Transverse colon (tissue), 4 donors: ENCODE results near the gene ZFAND3. TPM values are rescaled to one million over a fixed set of nuclear protein-coding genes. Genes with fewer than 3 reads are reported as not detected.

Experiments
- DNase-seq: peaks from one replicate; pipeline ENCODE4 v3.0.0-alpha.2; 2019
- H3K27ac ChIP-seq, 4 donors: fragments of 200-600 bp; sonication (generic); 2 replicates each; pipeline ENCODE4 v1.5.1; 2016 to 2018; ENCODE audit warnings: inconsistent platforms in 4 of 4
- H3K27me3 ChIP-seq: fragments of 200-600 bp; sonication (generic); 2 replicates; pipeline ENCODE4 v1.5.1; 2017; ENCODE audit warnings: inconsistent platforms
- H3K36me3 ChIP-seq, 4 donors: fragments of 200-600 bp; sonication (generic); 2 replicates each; pipeline ENCODE4 v1.5.1; 2017 to 2019; ENCODE audit warnings: inconsistent platforms in 4 of 4
- H3K4me1 ChIP-seq, 4 donors: fragments of 200-600 bp; sonication (generic); 2 replicates each; pipeline ENCODE4 v1.5.1; 2017 to 2020; ENCODE audit warnings: inconsistent platforms in 4 of 4
- H3K4me3 ChIP-seq, 4 donors: fragments of 200-600 bp; sonication (generic); 1 replicate in 1 of 4; 2 replicates in 3 of 4; pipeline versions ENCODE4 v1.5.1 to v1.6.1; 2017 to 2019; ENCODE audit warnings: inconsistent platforms in 4 of 4
- H3K9me3 ChIP-seq, 2 donors: fragments of 200-600 bp; sonication (generic); 2 replicates each; pipeline ENCODE4 v1.5.1; 2017 to 2019; ENCODE audit warnings: inconsistent platforms in 2 of 2
- CTCF ChIP-seq, 5 experiments: fragments of 200-600 bp in 3 of 5; fragments of 450-650 bp in 2 of 5; sonication (generic) in 3 of 5; IDR thresholded peaks; 1 replicate in 2 of 5; 2 replicates in 3 of 5; pipeline ENCODE4 v1.5.1; 2016 to 2017; ENCODE audit warnings: antibody characterized with exemption in 5 of 5, inconsistent platforms in 3 of 5, mild to moderate bottlenecking in 2 of 5, moderate library complexity in 1 of 5
- EP300 ChIP-seq: sonication (generic); formaldehyde crosslinking; IDR thresholded peaks from one replicate; pipeline ENCODE4 v1.6.1; 2017; ENCODE audit warnings: antibody characterized with exemption, low read depth
- POLR2A ChIP-seq: fragments of 450-650 bp; IDR thresholded peaks from one replicate; pipeline ENCODE4 v1.6.1; 2016; ENCODE audit warnings: antibody characterized with exemption, mild to moderate bottlenecking, moderate library complexity
- POLR2AphosphoS5 ChIP-seq, 3 donors: sonication (generic); formaldehyde crosslinking; IDR thresholded peaks; one replicate each; pipeline ENCODE4 v1.6.1; 2016; ENCODE audit warnings: antibody characterized with exemption in 3 of 3
- WGBS, 2 donors: methylation state at CpG; one replicate each; pipeline ENCODE4 v1.1.5; 2018; ENCODE audit warnings: low coverage in 1 of 2; 5-methylcytosine and 5-hydroxymethylcytosine counted together
- in situ Hi-C, 4 donors: fragments of 200-750 bp; cut with MboI; loops; one replicate each; pipeline versions ENCODE4 v1.15.0 to v1.15.1; 2017; ENCODE audit warnings: low sequenced_read_pairs in 3 of 4, low pct_ligation_motif_present in 1 of 4, low pct_unique_long_range_greater_than_20kb in 1 of 4
- intact Hi-C: fragments of 100-400 bp; cut with DNase I; formaldehyde crosslinking; loops from one replicate; pipeline ENCODE4 v1.15.1; 2023; ENCODE audit warnings: low total_unique reads
- total RNA-seq, 4 donors: library from RNA; depleted of rRNA; stranded (reverse); fragments of >200 nt; gene quantifications; one replicate each; pipeline ENCODE4 v1.1.0, GENCODE V29; 2016

The ZFAND3 gene
- total RNA-seq, 4 donors from 2014 or later: 20.5 to 83.4 (median 36.5) TPM

- no peak for DNase-seq
- 59 to 96% methylated on average over 2 of the region's 2 CpGs for WGBS, 2 donors
- H3K36me3 ChIP-seq: no peaks in the 10 kb centered on the region
- no peak overlapping the region for H3K4me3 ChIP-seq
- TF ChIP-seq POLR2A (no peak), CTCF (IDR thresholded peaks at IDR 0.05) (no peak), EP300 (no peak), POLR2AphosphoS5 (IDR thresholded peaks at IDR 0.05) (no peak)
- H3K4me1 ChIP-seq: peaks cover 0 to 8% (median 3%) of the 10 kb centered on the region in 4 donors
- H3K27ac ChIP-seq: no peak overlapping the region
- H3K9me3 ChIP-seq: no peaks in the 10 kb centered on the region
- H3K27me3 ChIP-seq: no peaks in the 10 kb centered on the region
- intact Hi-C loops: no loop called here
- in situ Hi-C loops: no loop called here
These were observed 185.4 kb downstream of the ZFAND3 start for GRCh38 chr6:38004908-38005307.

DNA sequence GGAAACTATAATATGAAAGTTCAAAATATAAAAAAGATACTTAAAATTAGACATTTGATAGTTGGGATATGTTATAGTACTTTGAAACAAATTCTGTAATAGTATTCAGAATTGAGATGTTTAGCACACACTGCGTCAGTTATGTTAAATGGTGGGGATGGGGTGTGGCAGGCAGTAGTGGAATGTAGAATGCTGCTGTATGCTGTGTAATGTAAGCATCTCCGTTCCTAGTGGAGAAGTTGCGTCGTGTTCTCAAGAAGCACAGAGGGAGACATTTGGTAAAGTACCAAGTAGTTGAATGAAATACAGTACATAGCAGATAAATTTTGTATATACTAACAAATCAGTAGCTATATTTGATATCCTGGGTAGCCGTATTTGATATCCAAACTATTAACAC is 192.4 kb downstream of the ZFAND3 start:
- Histone ChIP-seq H3K9me3 (peaks cover 5 to 7% of the 10 kb centered on the region in 2 donors), H3K4me3 (no peak overlapping the region), H3K27ac (no peak overlapping the region), H3K27me3 (no peaks in the 10 kb centered on the region), H3K4me1 (peaks cover 0 to 9% (median 5%) of the 10 kb centered on the region in 4 donors), H3K36me3 (no peaks in the 10 kb centered on the region)
- intact Hi-C loops: no loop called here
- TF ChIP-seq POLR2A (no peak), EP300 (no peak), POLR2AphosphoS5 (IDR thresholded peaks at IDR 0.05) (no peak), CTCF (IDR thresholded peaks at IDR 0.05) (no peak)
- 70 to 80% methylated on average over 5 of the region's 5 CpGs for WGBS, 2 donors
- in situ Hi-C loops: no loop called here
- DNase-seq: no peak

DNA sequence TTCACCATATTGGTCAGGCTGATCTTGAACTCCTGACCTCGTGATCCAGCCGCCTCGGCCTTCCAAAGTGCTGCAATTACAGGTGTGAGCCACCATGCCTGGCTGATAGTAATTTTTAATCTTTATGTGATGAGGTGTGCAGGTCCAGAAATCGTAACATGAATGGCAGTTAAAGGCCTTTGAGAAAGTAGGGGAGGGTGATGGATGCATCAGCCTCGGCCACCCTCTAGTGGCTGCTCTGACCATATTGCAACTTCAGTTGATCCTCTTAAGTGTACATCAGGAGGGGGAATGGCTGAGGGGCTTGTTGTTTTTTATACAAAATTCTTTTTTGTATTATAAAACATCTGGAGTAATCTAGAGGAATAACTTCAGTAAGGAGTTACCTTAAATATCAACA is 193.0 kb downstream of the ZFAND3 start:
- Histone ChIP-seq H3K27ac (no peak overlapping the region), H3K4me1 (peaks cover 0 to 16% (median 8%) of the 10 kb centered on the region in 4 donors), H3K9me3 (peaks cover 5 to 7% of the 10 kb centered on the region in 2 donors), H3K27me3 (no peaks in the 10 kb centered on the region), H3K4me3 (no peak overlapping the region), H3K36me3 (no peaks in the 10 kb centered on the region)
- TF ChIP-seq POLR2A (no peak), CTCF (IDR thresholded peaks at IDR 0.05) (peak; percentile 36 to 50 (median 42)), POLR2AphosphoS5 (IDR thresholded peaks at IDR 0.05) (no peak)
- WGBS, 2 donors: 68 to 82% methylated on average over 3 to 5 of the region's 5 CpGs
- no peak for DNase-seq
- in situ Hi-C loops (no loop called here), intact Hi-C loops (no loop called here)

DNA sequence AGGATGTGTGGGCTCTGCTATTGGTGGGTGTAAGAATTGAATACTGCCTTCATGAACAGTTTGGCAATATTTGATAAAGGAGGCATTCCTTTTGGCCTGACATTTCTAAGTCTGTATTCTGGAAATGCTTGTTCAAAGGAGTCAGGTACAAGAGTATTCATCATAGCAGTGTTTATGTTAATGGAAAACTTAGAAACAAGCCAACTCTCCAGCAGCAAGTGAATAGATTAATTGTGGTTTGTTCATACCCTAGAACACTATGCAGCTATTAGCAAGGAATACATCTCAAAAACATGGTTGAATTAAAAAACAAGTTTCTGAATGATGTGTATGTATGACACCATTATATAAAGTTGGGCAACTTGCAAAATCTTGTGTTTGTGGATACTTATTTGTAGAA is 195.8 kb downstream of the ZFAND3 start:
- Histone ChIP-seq H3K4me1 (peaks cover 1 to 32% (median 15%) of the 10 kb centered on the region in 4 donors), H3K36me3 (no peaks in the 10 kb centered on the region), H3K27me3 (no peaks in the 10 kb centered on the region), H3K9me3 (peaks cover 5 to 7% of the 10 kb centered on the region in 2 donors), H3K4me3 (no peak overlapping the region), H3K27ac (no peak overlapping the region)
- TF ChIP-seq CTCF (IDR thresholded peaks at IDR 0.05) (no peak), POLR2AphosphoS5 (IDR thresholded peaks at IDR 0.05) (no peak), POLR2A (no peak), EP300 (no peak)
- no peak for DNase-seq
- in situ Hi-C loops (no loop called here), intact Hi-C loops (no loop called here)
